Stimulated activated CD4-positive, alpha-beta T cell treated with anti-CD3 and anti-CD28 coated beads, Interleukin-1b, Interleukin-23, amount 100 ng/mL, for 48 hours (primary cell): ENCODE measurements around the gene LILRB5.
A peak's percentile ranks its signal among the peaks of the same experiment; 100 is the strongest.
"Not testable (repeated sequence)": the region's sequence is repeated elsewhere in the genome, so short reads cannot be mapped to it uniquely, and the experiment has no call there.

ENCODE experiments used
- DNase-seq: peaks from one replicate; pipeline ENCODE4 v3.0.0-alpha.2; 2020

LILRB5 gene

DNA sequence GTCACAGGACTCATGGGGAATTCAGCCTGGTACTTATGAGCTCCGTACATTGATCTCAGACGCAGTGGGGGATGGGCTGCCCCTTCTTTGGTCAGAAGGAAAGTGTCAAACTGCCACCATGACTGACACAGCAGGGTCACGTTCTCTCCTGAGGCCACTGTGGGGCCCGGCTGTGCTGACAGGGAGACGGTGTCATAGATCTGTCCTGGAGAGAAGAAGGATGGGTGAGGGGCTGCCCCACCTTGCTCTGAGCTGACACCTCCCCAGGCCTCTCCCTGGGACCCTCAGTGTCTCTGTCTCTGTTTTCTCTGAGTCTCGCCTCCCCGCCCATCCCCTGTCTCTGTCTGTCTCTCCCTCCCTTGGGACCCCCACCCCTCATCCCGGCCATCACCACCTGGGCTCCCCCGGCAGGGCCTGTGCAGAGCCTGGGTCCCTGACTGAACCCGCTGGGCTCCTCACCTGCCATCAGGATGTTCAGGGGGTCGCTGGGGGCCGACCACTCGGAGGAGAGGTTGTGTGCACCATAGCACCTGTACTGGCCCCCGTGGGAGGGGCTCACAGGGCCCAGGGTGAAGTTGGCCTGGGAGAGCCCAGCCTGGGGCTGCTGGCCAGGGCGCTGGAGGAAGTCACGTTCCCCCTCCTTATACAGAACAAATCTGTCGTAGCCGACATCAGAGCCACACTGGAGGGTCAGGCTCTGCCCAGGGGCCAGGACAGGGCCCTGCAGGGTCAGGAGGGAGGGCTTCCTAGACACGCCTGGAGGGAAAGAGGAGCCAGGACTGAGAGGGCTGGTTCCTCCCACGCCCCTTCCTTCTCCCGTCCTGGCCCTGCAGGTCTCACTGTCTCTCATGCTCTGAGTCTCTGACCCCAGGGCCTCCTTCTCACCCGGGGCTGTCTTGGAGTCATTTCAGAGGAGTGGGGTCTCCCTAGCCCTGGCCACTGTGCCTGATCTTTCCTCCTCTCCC, 16.4 kb downstream of the LILRB5 start:
- not testable (repeated sequence) for DNase-seq

DNA sequence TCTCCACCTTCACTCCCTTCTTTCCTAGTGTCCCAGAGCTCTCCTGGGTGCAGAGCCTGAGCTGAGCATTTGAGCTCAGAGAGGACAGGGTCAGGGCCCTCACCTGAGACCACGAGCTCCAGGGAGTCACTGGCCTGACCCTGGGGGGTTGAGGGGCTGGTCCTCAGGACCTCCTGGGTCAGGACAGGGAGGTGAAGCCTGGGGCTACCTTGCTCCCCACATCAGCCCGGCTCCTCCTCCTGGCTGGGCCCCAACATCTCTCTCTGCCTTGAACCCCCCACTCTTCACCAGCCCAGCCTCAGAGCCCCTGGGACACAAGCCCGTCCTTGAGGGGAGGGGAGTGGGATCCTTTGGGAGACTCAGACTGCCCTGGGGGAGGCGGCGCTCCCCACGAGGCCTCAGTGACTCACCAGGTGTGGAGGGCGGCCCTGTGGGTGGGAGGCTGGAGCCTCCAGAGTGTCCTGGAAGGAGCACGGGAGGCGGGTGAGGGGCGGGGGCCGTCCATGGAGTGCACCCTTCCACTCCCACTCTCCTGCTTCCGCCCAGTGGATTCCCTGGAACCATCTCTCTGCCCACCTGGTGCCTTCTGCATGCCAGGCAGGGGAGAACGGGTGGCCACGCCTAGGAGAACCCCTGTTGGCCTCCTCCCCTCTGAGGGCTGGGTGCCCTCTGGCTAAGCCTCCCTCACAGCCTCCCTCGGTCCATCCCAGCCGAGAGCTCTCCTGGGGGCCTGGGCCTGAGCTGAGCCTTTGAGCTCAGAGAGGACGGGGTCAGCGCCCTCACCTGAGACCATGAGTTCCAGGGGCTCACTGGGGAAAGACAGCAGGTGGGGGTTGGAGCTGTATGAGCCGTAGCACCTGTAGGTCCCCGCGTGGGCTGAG, 17.3 kb downstream of the LILRB5 start:
- DNase-seq, result not testable (repeated sequence)

DNA sequence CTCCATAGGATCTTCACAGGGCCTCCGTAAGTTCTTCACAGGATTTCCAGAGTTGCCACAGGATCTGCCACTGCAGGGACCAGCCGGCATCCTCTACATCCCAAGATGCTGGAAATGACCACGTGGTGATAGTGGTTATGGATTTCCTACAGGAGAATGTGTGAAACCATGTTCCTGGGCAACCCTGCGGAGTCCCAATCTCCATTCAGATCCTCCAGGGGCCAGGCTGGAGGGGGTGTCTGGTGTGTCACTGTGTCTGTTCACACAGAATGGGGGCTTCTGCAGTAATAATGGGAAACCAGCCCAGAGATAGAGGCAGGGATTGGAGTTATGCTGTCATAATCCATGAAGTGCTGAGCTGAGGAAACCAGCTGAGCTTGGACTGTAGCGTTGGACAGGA, 23.1 kb downstream of the LILRB5 start:
- no peak for DNase-seq

DNA sequence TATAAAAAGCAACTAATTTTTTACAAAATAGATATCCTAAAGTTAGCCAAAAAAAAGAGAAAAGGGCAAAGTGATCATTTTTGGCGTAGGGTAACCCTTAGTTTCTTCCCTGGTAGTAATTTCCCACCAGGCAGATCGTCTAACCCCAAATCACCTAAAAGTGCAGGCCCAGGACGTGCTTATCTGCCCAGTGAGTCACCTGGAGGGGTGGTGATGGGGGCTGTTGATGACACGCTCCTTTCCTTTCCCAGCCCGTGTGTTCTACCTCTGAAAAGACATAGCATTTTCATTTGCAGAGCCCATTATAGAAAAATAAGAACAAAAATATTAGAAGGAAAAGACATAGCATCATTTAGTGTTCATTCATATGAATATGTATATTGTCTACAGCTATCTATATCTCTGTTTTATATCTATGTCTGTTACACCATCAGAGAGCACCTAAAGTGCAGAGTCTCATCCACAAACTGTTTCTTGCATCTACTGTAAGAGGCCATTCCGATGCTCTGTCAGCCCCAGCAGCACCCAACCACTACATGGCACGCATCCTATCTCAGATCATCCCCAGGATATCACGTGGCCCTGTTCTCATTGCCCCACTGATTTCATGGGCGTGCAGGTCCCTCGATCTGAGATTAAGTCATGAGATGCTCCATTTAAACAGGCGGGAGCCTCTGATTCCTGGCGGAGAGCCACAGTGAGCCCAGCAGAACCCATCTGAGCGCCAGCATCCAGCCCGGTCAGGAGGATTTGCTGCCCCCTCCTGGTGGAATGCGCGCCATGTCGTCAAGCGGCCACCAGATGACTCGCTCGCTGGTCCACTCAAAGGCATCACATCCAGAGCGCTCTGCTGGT, 25.8 kb downstream of the LILRB5 start:
- peak; percentile 81 for DNase-seq

DNA sequence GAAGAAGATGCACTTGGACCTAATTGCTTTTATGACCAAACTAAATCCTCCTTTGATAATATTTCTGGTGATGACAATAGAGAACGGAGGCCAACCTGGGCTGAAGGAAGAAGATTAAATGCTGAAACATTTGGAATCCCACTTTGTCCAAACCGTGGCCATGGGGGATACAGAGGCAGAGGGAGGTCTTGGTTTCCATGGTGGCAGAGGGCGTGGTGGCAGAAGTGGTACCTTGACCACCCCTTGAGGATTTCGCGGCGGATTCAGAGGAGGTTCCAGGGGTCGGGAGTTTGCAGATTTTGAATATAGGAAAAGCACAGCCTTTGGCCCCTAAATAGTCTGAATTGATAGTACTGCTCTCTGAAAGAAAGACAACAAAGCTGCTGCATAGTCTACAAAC, 27.0 kb downstream of the LILRB5 start:
- no peak for DNase-seq

DNA sequence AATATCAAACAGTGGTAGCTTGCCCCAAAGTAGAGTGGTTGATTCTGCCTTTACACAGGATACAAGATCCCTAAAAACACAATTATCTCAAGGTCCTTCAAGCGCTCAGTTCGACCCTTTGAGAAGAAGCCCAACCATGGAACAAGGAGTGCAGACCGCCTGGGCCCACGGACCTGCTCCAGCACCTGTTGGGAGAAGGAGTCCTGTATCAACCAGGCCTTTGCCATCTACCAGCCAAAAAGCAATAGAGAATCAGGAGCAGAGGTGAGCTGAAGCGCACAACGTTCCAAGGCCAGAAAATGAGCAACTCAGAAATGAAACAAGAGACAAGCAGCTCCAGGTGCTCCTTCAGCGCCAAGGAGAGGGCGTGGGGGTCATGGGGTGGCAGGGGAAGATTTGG, 27.9 kb downstream of the LILRB5 start:
- DNase-seq, result no peak

DNA sequence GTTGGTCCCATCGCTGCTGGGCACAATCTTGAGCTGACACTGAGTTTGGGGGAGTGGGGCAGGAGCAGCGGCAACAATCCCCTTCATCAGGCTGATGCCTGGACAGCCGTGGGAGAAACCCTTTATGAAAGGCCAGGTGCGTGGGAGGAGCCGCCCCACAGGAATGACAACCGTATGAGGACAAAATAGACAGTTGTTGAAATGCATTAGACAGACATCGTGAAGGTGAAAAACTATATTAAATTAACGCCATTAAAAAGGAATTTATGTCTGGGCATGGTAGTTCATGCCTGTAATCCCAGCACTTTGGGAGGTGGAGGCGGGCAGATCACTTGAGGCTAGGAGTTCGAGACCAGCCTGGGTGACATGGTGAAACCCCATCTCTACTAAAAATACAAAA, 32.5 kb downstream of the LILRB5 start:
- DNase-seq, result not testable (repeated sequence)

DNA sequence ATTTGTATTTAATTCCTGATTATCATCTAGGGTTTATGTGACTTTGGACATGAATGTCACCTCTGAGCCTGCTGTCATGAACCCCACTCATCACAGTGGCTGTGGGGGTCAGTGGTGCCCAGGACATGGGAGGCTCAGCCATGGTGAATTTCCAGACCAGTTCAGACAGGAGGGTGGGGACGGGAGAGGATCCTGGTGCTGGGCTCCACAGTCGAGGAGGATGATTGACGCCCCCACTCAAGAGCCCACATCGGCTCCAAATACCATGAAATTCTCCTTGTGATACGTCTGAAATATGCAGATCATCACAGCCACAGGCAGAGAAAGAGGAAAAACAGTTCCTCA, 33.2 kb downstream of the LILRB5 start:
- DNase-seq, result not testable (repeated sequence)

DNA sequence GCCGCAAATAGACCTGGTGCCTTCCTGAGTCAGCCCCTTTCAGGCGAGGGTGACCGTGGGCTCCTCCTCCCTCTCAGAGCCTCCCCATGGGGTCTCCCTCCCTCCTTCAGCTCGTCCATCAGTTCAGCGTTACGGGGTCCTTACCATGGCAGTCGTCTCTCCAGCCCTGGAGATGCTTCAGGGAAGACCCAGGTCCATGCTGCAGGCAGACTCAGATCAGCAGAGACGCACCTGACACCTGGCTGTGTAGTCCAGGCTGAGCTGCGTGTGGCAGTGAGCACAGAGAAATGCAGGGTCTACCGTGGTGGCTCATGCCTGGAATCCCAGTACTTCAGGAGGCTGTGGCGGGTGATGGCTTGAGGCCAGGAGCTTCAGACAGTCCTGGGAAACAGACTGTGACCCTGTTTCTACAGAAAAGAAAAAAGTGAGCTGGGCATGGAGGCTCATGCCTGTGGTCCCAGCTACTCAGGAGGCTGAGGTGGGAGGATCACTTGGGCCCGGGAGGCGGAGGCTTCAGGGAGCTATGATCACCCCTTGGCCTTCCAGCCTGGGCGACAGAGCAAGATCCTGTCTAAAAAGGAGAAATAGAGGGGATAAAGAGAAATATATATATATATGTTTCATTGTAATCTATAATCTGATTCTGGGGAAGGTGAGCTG, 33.7 kb downstream of the LILRB5 start:
- not testable (repeated sequence) for DNase-seq

DNA sequence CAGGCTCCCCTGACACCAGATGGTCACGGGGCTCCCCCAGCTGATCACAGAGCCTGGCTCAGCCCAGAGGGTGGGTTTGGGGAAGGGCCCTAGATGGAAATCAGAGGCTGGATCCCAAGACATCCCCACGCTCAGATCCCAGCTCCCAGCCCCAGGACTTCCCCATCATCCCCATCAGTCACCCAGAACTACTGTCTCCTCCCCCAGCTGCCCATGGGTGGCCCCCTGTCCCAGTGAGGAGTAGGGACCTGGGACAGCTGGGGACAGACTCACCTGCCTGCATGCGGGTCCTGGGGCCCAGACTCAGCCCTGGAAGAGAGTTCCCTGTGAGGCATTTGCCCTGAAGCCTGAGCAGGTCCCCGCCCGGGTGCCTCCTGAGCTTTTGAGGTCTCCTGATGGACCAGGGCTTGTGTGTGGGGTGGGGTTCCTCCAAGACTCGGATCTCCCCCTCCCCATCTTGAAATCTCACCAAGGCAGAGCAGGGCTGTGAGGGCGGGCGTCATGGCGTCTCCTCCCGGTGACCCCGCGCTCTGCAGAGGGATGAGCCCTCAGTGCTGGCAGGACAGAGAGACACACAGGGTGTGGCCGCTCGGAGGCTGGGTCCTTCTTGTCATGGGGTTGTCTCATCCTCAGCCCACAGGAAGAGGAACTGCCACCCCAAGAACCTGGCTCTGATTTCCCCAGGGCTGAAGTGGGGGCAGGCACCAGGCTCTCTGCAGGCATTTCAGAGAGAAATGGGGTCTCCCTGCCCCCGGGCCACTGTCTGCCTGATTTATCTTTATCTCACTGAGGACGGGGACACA, 34.4 kb downstream of the LILRB5 start, which contains the start of gene LILRB3:
LILRB3 (minus strand) TSS at position 534 of the 803 bp plus-strand sequence; CDS start at position 503, 31 bp downstream.
- not testable (repeated sequence) for DNase-seq

DNA sequence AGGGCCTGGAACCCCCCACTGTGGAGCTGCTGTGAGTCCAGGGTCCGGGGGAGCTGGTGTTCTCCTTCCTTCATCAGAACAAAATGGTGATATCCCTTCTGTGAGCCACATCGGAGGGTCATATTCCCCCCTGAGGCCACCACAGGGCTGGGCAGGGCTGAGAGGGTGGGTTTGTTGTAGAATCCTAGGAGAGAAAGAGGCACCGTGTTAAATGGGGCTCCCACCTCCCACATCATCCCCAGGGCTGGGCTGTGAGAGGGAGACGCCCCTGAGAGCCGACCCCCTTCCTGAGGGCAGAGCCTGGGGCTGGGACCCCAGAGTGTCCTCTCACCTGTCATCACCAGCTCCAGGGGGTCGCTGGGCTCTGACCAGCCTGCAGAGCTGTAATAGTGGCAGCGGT, 35.1 kb downstream of the LILRB5 start:
- DNase-seq, result not testable (repeated sequence)

DNA sequence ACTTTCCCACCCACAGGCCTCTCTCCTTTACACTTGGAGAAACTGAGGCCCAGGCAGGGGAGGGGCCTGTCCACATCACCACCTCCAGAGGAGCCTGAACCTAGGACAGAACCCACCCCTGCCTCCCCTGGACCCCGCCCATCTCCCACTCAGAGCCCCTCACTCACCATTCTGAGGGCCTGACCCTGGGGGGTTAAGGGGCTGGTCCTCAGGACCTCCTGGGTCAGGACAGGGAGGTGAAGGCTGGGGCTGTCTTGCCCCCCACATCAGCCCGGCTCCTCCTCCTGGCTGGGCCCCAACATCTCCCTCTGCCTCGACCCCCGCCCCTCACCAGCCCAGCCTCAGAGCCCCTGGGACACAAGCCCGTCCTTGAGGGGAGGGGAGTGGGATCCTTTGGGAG, 37.4 kb downstream of the LILRB5 start:
- DNase-seq, result not testable (repeated sequence)

DNA sequence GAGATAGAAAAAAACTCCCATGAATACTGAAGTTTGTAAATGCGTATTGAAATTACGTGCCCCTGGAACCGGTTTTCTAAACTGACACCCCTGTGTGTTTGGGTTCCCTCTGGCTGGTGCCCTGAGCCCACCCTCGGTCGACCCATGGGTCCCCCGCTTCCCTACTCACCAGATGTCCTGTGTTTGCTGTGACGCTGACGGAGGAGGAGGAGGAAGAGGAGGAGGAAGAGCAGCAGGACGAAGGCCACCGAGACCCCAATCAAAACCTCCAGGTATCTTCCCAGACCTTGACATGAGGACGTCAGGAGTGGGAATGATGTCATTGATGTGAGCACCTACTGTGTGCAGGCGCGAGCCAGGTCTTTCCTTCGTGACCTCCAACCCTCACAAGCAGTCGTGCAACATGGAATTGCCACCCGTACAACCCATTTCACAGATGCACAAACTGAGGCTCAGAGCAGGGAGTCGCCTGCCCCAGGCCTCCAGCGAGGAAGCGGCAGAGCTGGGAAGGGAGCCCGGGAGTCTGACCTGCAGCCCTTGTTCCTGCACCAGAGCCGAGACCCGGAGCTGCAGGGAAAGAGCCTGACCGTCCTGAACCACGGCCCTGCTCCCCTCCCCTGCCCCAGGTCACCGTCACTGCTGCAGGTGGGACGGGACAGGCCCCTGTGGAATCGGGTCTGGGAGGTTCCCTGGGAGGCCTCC, 38.0 kb downstream of the LILRB5 start:
- no peak for DNase-seq

DNA sequence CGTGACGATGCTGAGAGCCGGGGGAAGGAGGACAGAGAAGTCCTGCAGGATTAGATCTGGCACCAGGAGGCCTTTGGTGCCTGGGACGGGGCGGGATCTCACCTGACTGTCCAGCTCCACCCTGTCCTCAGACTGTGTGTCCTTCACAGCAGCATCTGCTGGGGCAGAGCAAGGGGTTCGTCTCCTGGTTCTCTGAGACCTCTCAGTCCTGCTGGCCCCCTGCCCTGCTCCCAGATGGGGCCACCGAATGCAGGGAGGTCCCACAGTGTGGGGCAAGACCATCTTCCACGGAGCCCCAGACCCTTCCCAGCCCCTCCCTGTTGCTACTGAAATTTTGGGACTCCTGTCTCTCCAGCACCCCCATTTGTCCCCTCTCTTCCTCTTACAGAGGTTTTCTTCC, 38.8 kb downstream of the LILRB5 start:
- DNase-seq, result no peak

DNA sequence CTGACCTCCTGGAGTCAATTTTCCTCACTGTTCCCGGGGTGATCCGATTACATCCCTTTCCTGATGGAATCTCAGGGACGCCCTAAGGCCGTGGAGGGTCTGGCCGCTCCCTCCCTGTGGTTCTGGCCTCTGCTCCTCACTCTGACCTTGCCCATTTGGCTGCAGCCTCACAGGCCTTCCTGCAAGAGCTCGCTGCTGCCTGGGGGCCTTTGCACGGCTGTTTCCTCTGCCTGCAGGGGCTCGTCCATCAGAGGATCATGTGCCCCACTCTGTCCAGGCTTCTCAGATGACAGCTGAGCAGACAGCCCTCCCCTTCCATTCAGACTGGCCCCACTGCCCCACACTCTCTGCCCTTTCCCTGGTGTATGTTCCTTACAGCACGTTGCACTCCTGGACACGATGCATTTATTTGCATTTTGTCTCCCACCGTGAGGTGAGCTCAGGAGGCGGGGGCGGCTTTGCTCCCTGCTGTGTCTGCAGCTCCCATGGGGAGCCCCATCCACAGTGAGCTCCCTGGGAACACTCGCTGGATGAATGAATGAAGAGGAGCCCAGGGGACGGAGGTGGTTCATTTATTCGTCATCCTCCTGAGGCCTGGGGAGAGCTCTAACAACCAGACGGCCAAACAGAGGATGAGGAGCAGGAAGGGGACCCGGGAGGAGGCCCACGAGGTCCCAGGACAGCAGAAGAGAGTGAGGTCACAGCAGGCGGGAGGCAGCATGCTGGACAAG, 39.4 kb downstream of the LILRB5 start:
- DNase-seq, result not testable (repeated sequence)

DNA sequence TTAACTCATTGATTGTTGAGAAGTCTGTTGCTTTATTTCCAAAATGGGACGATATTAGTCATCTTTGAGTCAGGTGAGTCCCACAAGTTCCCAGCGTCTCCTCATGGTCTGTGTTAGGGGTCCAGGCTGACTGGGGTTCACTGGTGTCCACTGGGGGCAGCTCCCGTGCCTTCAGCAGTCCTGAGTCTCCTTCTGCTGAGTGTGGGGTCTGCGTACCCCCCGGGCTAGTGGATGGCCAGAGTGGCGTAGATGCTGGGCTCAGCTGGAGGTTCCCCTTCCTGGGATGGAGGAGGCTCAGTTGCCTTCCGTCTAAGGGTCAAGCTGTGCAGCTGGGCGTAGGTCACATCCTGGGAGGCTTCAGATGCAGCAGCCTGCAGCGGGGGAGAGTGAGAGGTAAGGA, 40.2 kb downstream of the LILRB5 start:
- no peak for DNase-seq

DNA sequence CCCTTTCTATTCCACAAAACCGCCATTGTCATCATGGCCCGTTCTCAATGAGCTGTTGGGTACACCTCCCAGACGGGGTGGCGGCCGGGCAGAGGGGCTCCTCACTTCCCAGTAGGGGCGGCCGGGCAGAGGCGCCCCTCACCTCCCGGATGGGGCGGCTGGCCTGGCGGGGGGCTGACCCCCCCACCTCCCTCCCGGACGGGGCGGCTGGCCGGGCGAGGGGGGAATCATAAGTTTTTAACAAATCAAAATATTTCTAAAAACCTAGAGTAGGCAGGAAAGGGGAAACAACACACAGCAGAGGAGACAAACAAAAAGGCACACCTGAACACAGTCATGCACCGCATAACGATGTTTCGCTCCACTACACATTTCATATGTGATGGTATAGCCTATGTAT, 42.3 kb downstream of the LILRB5 start:
- not testable (repeated sequence) for DNase-seq

DNA sequence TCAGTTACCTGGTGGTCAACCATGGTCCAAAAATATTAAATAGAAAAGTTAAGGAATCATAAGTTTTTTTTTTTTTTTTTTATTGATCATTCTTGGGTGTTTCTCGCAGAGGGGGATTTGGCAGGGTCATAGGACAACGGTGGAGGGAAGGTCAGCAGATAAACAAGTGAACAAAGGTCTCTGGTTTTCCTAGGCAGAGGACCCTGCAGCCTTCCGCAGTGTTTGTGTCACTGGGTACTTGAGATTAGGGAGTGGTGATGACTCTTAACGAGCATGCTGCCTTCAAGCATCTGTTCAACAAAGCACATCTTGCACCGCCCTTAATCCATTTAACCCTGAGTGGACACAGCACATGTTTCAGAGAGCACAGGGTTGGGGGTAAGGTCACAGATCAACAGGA, 42.9 kb downstream of the LILRB5 start:
- DNase-seq, result not testable (repeated sequence)

DNA sequence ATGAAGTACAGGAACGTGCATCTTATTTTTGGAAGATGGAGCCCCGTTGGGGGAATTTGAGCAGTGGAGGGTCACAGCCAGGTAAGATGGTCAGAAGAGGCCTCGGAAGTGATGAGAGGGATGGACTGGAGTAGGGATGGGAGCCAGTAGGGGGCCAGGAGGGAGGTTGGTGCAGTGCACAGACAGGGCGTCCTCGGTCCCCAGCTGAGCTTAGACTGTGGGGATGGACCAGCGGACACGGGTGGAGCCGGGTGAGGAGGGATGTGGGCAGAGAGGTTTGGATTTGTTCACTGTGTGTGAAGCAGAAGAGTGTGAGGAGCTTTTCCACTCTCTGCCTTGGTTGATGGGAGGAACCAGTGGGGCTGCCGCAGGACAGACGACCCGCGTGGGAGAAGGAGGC, 45.8 kb downstream of the LILRB5 start:
- no peak for DNase-seq
